Measurements from ENCODE around the gene FICD.

Gene FICD

DNA sequence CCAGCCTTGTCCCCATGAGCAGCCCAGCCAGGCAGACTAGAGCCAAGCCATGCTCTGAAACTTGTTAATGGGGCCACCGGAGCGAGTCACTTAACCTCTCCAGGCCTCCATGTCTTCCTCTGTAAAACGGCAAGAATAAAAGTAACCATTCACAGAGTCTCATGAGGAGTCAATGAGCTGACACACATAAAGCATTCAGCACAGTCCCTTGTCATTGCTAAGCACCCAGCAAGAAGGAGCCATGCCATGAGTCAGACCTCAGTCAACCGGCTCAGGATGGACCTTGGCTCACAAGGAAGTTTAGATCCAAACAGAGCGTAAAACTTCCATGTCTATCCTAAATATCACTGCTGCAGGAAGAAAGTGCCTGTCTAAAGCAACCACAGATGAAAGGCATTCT lies 10.6 kb downstream of the FICD start:
- ATAC-seq (replicated peaks; ENCODE audit: extremely low read depth, poor library complexity, severe bottlenecking): no peak
- DNase-seq (ENCODE audit: low spot score in 2 of 2): no peak
- H3K4me3 Mint-ChIP-seq: no peak overlapping the region
- no peaks in the 10 kb centered on the region for H3K9me3 Mint-ChIP-seq
- peaks cover 23% of the 10 kb centered on the region for H3K4me1 Mint-ChIP-seq
- H3K27me3 Mint-ChIP-seq: no peaks in the 10 kb centered on the region
- H3K27ac Mint-ChIP-seq (ENCODE audit: low read depth): no peak overlapping the region
- H3K36me3 Mint-ChIP-seq (ENCODE audit: insufficient read depth): peaks cover 79% of the 10 kb centered on the region

DNA sequence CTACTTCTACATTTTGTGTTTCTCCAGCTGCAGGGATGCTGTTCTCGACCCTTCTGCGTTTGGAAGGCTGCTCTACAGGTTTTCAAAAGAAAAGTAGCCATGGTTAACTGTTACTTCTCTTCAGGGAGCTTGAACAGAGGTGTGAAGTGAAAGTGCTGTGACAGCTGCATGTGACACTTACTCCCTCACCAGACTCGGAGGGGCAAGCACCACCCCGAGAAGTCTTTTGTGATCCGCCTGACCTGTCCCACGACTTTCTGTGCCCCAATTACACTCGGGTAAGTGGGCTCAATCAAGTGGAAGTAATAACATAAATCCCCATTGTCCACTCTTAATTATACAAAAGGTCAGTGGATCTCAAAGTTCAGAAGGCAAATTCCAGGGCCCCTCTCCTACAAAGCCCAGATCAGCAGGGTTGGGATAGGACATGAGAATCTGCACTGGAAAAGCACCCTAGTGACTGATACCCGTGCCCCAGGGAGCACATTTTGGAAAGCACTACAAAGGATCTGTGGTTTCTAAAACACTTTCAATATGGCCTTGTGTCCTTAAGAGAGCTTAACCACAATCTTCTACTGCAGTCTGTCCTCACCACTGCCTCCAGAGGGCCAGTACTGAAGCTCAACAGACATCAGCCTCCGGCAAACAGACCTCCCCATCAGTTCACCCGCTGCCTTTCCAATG lies 11.5 kb downstream of the FICD start:
- Mint-ChIP-seq H3K27me3 (no peaks in the 10 kb centered on the region), H3K4me3 (no peak overlapping the region), H3K27ac (ENCODE audit: low read depth) (peak overlapping the region; percentile 80), H3K9me3 (no peaks in the 10 kb centered on the region), H3K36me3 (ENCODE audit: insufficient read depth) (peaks cover 80% of the 10 kb centered on the region), H3K4me1 (peaks cover 23% of the 10 kb centered on the region)
- no peak for ATAC-seq (replicated peaks; ENCODE audit: extremely low read depth, poor library complexity, severe bottlenecking)
- DNase-seq (ENCODE audit: low spot score in 2 of 2): no peak

DNA sequence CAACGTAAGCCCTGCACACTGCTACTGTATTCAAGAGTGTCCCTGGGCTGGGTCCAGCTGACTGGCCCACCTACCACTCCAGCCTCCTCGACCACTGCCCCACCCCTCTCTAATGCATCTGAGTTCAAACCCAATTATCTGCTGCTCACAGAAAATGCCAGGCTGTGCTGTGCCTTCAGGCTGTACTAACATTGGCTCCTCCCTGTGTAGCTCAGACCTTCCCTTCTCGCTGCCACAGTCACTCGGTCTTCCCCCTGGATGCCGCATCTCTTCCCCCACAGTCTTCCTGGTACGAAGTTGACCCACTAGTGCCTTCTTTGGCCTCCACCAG lies 12.1 kb downstream of the FICD start:
- Mint-ChIP-seq H3K4me1 (peaks cover 23% of the 10 kb centered on the region), H3K36me3 (ENCODE audit: insufficient read depth) (peaks cover 77% of the 10 kb centered on the region), H3K27ac (ENCODE audit: low read depth) (peak overlapping the region; percentile 80), H3K9me3 (no peaks in the 10 kb centered on the region), H3K27me3 (no peaks in the 10 kb centered on the region), H3K4me3 (no peak overlapping the region)
- DNase-seq (ENCODE audit: low spot score in 2 of 2) (no peak), ATAC-seq (replicated peaks; ENCODE audit: extremely low read depth, poor library complexity, severe bottlenecking) (no peak)

DNA sequence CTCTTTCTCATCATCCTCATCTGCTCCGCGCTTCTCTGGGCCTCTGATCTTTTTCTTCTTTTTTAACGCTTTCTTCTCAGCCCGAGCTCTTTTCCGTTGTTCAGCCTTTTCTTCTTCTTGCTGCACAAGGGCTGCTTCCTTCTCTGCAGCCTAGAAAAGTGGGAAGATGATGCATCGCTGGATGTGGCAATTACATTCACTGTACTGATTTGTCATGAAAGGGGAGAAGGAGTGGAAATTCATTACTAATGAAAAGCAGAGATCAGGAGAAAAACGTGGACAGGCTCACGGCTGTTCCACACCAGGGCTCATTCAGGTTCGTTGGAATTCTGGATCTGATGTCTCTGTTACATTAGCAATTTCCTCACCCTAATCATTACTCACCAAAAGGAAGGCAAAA lies 15.1 kb downstream of the FICD start:
- Mint-ChIP-seq H3K9me3 (no peaks in the 10 kb centered on the region), H3K27ac (ENCODE audit: low read depth) (no peak overlapping the region), H3K27me3 (no peaks in the 10 kb centered on the region), H3K4me1 (peaks cover 23% of the 10 kb centered on the region), H3K36me3 (ENCODE audit: insufficient read depth) (peaks cover 81% of the 10 kb centered on the region), H3K4me3 (no peak overlapping the region)
- no peak for DNase-seq (ENCODE audit: low spot score in 2 of 2)
- no peak for ATAC-seq (replicated peaks; ENCODE audit: extremely low read depth, poor library complexity, severe bottlenecking)

DNA sequence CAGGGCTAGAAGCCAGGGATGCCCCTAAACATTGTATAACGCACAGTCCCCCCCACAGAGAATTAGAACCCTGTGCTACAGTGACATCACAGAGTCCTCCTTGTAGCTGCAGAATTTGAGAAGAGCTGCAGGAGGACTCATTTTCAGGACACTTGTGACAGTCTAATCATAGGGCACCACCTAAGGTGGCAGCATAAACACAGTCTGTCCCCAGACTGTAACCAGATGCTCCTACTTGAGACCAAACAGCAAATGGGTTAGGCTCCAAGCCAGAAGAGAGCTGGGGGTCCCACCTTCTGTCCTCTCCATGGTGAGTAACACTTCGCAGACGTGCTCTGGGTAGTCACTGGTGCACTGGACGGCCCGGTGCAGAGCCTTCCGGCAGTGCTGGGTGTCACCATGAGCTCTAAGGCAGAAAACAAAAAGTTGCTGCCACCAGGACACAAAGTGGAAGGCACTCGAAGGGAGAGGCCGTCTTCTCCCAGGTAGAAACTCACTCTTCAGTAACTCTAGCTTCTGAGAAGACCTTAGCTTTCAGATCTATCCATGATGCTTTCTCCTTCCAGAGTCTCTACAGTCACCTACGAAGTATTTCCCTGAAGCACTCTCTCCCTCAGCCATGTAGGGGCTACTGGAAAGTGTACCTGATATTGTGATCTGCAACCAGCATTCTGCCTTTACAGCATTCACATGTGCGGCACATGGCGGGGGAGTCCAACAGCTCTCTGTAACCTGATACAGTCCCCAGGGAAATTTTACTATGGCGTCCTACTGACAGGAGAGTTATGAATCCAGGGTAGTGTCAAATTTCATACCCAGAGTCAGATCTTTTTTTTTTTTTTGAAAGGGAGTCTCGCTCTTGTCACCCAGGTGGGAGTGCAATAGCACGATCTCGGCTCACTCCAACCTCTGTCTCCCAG lies 17.1 kb downstream of the FICD start:
- H3K27ac Mint-ChIP-seq (ENCODE audit: low read depth): no peak overlapping the region
- DNase-seq (ENCODE audit: low spot score in 2 of 2) (no peak), ATAC-seq (replicated peaks; ENCODE audit: extremely low read depth, poor library complexity, severe bottlenecking) (no peak)
- no peak overlapping the region for H3K4me3 Mint-ChIP-seq
- peaks cover 78% of the 10 kb centered on the region for H3K36me3 Mint-ChIP-seq (ENCODE audit: insufficient read depth)
- no peaks in the 10 kb centered on the region for H3K27me3 Mint-ChIP-seq
- peaks cover 16% of the 10 kb centered on the region for H3K4me1 Mint-ChIP-seq
- no peaks in the 10 kb centered on the region for H3K9me3 Mint-ChIP-seq

DNA sequence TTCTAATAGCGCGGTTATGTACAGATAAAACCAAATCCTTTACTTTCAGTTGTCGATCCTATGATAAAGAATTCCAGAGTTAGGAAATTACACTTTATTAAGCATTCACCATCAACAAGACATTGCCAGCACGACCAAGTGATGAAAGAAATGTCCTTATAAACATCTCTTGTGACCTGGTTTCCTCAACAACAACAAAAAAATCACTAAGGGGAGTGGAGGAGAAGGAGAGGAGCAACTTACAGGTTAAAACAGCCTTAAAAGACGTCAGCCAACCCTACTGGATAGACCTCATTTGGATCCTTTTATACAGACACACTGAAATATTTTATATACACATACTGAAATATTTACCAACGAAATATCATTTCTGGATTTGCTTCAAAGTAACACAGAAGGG lies 23.1 kb downstream of the FICD start:
- H3K4me1 Mint-ChIP-seq: peaks cover 13% of the 10 kb centered on the region
- ATAC-seq (replicated peaks; ENCODE audit: extremely low read depth, poor library complexity, severe bottlenecking) (no peak), DNase-seq (ENCODE audit: low spot score in 2 of 2) (no peak)
- H3K27me3 Mint-ChIP-seq: no peaks in the 10 kb centered on the region
- no peaks in the 10 kb centered on the region for H3K9me3 Mint-ChIP-seq
- no peak overlapping the region for H3K27ac Mint-ChIP-seq (ENCODE audit: low read depth)
- H3K36me3 Mint-ChIP-seq (ENCODE audit: insufficient read depth): peaks cover 67% of the 10 kb centered on the region
- H3K4me3 Mint-ChIP-seq: no peak overlapping the region

DNA sequence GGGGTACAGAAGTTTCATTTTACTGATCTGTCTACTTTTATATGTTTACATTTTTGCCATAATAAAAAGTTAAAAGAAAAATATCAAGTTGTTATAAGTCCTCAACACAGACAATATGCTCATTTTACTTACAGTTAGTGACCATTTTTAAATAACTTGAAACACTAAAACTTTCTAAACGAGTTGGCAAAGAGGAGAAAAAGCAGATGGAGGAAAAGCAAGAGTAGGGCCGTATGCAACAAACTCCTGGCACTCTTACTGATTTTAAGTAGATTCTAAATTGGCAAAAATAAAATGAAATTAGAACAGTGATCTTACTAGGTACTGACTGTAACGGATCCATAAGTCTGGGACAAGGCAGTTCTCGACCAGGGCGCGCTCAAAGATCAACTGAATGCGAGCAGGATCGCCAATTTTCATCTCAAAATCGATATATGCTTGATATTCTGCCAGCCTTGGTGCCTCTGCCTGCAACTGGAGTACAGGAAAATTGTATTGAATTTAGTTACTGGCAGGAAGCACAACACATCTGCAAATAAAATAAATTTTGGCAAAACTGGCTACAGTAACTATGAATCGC lies 23.6 kb downstream of the FICD start:
- Mint-ChIP-seq H3K27ac (ENCODE audit: low read depth) (peak overlapping the region; percentile 25), H3K36me3 (ENCODE audit: insufficient read depth) (peaks cover 66% of the 10 kb centered on the region), H3K27me3 (no peaks in the 10 kb centered on the region), H3K4me3 (no peak overlapping the region), H3K9me3 (no peaks in the 10 kb centered on the region), H3K4me1 (peaks cover 15% of the 10 kb centered on the region)
- DNase-seq (ENCODE audit: low spot score in 2 of 2) (no peak), ATAC-seq (replicated peaks; ENCODE audit: extremely low read depth, poor library complexity, severe bottlenecking) (no peak)

DNA sequence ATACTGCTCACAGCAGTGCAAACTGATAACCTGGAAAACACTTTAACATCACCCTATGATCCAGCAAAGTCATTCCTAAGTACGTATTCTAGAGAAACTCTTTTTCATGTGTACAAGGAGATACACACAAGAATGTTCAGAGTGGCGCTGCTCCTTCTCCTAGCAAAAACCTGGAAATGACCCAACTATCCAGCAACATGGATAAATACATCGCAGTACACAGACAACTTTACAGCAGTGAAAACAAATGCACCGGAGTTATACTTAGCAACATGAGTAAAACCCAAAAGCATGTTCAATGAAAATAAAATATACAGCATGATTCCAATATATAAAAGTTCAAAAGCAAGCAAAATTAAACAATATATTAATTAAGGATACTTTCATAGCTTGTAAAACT lies 27.2 kb downstream of the FICD start:
- Mint-ChIP-seq H3K4me1 (peaks cover 31% of the 10 kb centered on the region), H3K36me3 (ENCODE audit: insufficient read depth) (peaks cover 67% of the 10 kb centered on the region), H3K4me3 (no peak overlapping the region), H3K9me3 (no peaks in the 10 kb centered on the region), H3K27me3 (no peaks in the 10 kb centered on the region), H3K27ac (ENCODE audit: low read depth) (peak overlapping the region; percentile 55)
- no peak for ATAC-seq (replicated peaks; ENCODE audit: extremely low read depth, poor library complexity, severe bottlenecking)
- DNase-seq (ENCODE audit: low spot score in 2 of 2): no peak

DNA sequence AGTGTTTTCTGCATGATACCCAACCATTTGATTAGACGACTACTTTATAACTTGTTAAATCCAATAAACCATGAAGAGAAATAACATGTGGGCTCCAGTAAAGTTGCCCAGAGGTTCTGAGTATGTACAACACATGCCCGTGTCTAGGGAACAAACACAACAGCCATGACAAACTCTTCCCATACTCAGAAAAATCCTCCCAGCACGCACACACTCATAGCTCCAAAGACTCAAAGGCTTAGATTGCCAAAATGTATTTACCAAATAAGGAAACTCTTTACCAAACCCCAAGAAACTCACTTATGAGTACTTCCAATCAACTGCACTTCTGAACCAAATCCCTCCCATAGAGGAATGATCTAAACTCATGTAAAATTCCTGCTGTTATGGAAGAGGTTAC lies 28.6 kb downstream of the FICD start:
- no peaks in the 10 kb centered on the region for H3K9me3 Mint-ChIP-seq
- H3K27me3 Mint-ChIP-seq: no peaks in the 10 kb centered on the region
- ATAC-seq (replicated peaks; ENCODE audit: extremely low read depth, poor library complexity, severe bottlenecking) (no peak), DNase-seq (ENCODE audit: low spot score in 2 of 2) (no peak)
- no peak overlapping the region for H3K27ac Mint-ChIP-seq (ENCODE audit: low read depth)
- peaks cover 31% of the 10 kb centered on the region for H3K4me1 Mint-ChIP-seq
- H3K36me3 Mint-ChIP-seq (ENCODE audit: insufficient read depth): peaks cover 66% of the 10 kb centered on the region
- H3K4me3 Mint-ChIP-seq: no peak overlapping the region

DNA sequence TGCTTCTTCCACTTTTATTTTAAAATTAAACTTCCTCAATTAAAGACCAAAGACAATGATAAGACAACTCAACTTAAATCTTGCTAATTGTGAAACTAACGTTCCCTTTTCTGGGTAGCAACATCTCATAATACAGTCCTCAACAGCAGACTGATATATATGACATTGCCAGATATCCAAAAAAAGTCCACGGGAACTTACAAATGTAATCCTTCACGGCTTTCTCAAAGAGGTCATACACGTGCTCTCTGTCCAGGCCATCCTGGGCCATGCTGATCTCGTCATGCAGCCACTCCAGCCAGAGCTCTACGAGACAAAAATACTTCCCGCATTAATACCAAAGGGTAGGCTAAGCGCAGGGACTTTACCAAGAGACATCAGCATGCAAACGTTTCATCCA lies 32.6 kb downstream of the FICD start:
- H3K36me3 Mint-ChIP-seq (ENCODE audit: insufficient read depth): peaks cover 56% of the 10 kb centered on the region
- no peak overlapping the region for H3K4me3 Mint-ChIP-seq

DNA sequence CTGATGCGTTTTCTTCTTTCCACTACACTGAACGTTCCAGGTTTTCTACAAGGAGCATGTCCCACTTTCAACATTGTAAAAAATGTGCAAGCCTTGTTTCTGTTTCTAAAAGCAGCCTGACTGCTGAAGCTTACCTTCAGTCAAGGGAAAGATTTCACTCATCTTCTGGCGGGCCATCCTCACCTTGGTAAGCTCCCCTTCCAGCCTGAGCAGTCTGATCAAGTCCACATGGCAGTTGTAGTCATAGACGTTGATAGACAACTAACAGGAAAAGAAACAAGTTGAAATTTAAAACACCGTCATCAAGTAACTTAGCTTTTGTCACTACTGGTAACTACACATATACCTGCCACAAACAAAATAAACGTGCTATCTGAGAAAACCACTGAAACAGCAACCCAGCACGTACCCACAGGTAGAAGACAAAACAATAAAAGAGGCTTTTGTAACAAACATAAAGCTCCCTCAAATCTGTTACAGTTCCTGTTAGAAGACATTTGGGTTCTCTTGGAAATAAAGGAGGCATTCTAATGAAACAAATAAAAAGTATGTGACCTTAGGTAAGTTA lies 34.0 kb downstream of the FICD start:
- ATAC-seq (replicated peaks; ENCODE audit: extremely low read depth, poor library complexity, severe bottlenecking) (no peak), DNase-seq (ENCODE audit: low spot score in 2 of 2) (no peak)
- H3K4me1 Mint-ChIP-seq: peaks cover 53% of the 10 kb centered on the region
- peaks cover 46% of the 10 kb centered on the region for H3K36me3 Mint-ChIP-seq (ENCODE audit: insufficient read depth)
- H3K27ac Mint-ChIP-seq (ENCODE audit: low read depth): no peak overlapping the region
- H3K27me3 Mint-ChIP-seq: no peaks in the 10 kb centered on the region
- no peaks in the 10 kb centered on the region for H3K9me3 Mint-ChIP-seq
- H3K4me3 Mint-ChIP-seq: no peak overlapping the region

More for the DNA sequence above, 32.6 kb downstream of the FICD start:
- ATAC-seq (replicated peaks; ENCODE audit: extremely low read depth, poor library complexity, severe bottlenecking) (no peak), DNase-seq (ENCODE audit: low spot score in 2 of 2) (no peak)
- peak overlapping the region; percentile 49 for H3K27ac Mint-ChIP-seq (ENCODE audit: low read depth)
- H3K4me1 Mint-ChIP-seq: peaks cover 45% of the 10 kb centered on the region
- no peaks in the 10 kb centered on the region for H3K9me3 Mint-ChIP-seq
- H3K27me3 Mint-ChIP-seq: no peaks in the 10 kb centered on the region

DNA sequence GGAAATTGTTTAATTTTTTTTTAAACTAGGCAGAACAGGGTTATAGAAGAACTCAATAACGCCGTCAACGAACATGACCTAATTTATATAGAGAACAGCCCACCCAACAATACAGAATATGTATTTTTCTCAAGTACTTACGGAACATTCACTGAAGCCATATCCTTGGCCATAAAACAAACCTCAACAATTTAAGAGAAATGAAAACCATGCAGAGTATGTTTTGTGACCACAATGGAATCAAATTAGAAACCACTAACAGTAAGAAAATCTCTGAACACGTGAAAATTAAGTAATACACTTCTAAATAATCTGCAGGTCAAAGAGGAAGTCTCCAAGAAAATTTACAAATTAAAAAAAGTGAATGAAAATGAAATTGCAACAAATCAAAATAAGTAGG lies 36.5 kb downstream of the FICD start:
- DNase-seq (ENCODE audit: low spot score in 2 of 2): no peak
- peak overlapping the region; percentile 10 for H3K4me3 Mint-ChIP-seq
- H3K27me3 Mint-ChIP-seq: no peaks in the 10 kb centered on the region
- peaks cover 53% of the 10 kb centered on the region for H3K4me1 Mint-ChIP-seq
- H3K9me3 Mint-ChIP-seq: no peaks in the 10 kb centered on the region
- H3K27ac Mint-ChIP-seq (ENCODE audit: low read depth): peak overlapping the region; percentile 67
- H3K36me3 Mint-ChIP-seq (ENCODE audit: insufficient read depth): peaks cover 28% of the 10 kb centered on the region
- no peak for ATAC-seq (replicated peaks; ENCODE audit: extremely low read depth, poor library complexity, severe bottlenecking)

Data from central memory CD8-positive, alpha-beta T cell (primary cell).